ENCODE measurements around the gene CFAP52.

Gene CFAP52

DNA sequence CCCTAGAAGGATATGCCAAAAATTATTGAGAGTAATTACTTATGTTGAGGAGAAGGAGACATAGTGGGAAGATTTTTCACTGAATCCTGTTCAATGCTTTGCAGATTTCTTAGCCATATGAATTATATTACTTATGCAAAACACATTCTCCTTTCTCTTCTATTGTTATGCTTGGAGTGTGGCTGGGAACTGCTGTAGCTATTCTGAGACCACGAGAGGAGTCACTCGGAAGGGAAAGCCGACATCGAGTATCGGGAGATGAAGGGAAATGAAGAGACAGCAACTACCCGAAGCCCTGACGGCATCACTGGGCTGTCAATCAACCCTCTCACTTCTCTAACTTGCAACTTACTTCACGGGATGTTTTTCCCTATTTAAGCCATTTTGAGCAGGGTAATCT is 40.4 kb upstream of the CFAP52 start:
- TF ChIP-seq, protein P1, sequence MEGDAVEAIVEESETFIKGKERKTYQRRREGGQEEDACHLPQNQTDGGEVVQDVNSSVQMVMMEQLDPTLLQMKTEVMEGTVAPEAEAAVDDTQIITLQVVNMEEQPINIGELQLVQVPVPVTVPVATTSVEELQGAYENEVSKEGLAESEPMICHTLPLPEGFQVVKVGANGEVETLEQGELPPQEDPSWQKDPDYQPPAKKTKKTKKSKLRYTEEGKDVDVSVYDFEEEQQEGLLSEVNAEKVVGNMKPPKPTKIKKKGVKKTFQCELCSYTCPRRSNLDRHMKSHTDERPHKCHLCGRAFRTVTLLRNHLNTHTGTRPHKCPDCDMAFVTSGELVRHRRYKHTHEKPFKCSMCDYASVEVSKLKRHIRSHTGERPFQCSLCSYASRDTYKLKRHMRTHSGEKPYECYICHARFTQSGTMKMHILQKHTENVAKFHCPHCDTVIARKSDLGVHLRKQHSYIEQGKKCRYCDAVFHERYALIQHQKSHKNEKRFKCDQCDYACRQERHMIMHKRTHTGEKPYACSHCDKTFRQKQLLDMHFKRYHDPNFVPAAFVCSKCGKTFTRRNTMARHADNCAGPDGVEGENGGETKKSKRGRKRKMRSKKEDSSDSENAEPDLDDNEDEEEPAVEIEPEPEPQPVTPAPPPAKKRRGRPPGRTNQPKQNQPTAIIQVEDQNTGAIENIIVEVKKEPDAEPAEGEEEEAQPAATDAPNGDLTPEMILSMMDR (IDR thresholded peaks at IDR 0.05; ENCODE audit: insufficient read depth, low read length, poor library complexity, severe bottlenecking), result no peak
- TF ChIP-seq EZH2phosphoT487 (conservative IDR thresholded peaks at IDR 0.05; ENCODE audit: low read length), result no peak
- no peak overlapping the region for H3K4me2 ChIP-seq (ENCODE audit: low read depth, low read length, poor library complexity, severe bottlenecking)
- no peaks in the 10 kb centered on the region for H3K9me3 ChIP-seq (ENCODE audit: insufficient read depth, low read length)
- no peak overlapping the region for H3K9ac ChIP-seq (ENCODE audit: low read length)
- H3K79me2 ChIP-seq (ENCODE audit: insufficient read depth, low read length), result no peaks in the 10 kb centered on the region
- H3F3A ChIP-seq (ENCODE audit: insufficient read depth), result no peaks in the 10 kb centered on the region
- no peaks in the 10 kb centered on the region for H3K9me2 ChIP-seq (replicated peaks; ENCODE audit: insufficient read depth, low read length)
- no peak overlapping the region for H3K27ac ChIP-seq (ENCODE audit: low read depth, low read length)
- H2AFZ ChIP-seq (ENCODE audit: low read depth, low read length, severe bottlenecking), result no peak overlapping the region
- no peak overlapping the region for H3K4me3 ChIP-seq (ENCODE audit: insufficient read depth, low read length, poor library complexity, severe bottlenecking)
- no peaks in the 10 kb centered on the region for H3K36me3 ChIP-seq (ENCODE audit: low read length)
- H4K20me1 ChIP-seq (ENCODE audit: low read depth, low read length), result no peaks in the 10 kb centered on the region
- H3K27me3 ChIP-seq (ENCODE audit: low read length), result no peaks in the 10 kb centered on the region

DNA sequence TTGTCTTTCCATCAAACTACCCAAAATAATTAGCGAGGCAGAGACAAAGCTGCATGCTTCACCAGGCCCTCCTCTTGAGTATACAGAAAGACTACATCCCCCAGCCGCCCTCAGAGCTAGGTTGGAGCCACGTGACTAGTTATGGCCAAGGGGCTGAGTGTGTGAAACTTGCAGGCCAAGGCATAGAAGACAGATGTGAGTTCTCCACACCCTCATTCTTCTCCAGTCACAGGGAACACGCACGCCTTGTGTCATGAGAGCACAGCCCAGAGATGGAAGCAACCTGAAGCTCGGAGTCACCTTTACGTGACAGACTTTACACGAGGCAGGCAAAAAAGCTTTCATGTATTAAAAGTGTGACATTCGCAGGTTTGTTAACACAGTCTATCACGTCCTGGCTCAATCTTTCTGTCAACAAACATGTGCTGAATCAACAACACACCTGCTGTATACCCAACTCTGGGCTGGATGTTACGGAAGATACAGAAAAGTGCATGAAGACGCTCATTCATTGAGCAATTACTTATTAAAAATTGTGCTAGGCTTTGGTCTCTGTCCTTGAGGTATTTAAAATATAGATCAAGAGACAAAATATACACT is 39.2 kb upstream of the CFAP52 start:
- Histone ChIP-seq H3F3A (ENCODE audit: insufficient read depth) (no peaks in the 10 kb centered on the region), H3K4me3 (ENCODE audit: insufficient read depth, low read length, poor library complexity, severe bottlenecking) (no peak overlapping the region), H3K36me3 (ENCODE audit: low read length) (no peaks in the 10 kb centered on the region), H4K20me1 (ENCODE audit: low read depth, low read length) (no peaks in the 10 kb centered on the region), H2AFZ (ENCODE audit: low read depth, low read length, severe bottlenecking) (no peak overlapping the region), H3K27ac (ENCODE audit: low read depth, low read length) (no peak overlapping the region), H3K9me2 (replicated peaks; ENCODE audit: insufficient read depth, low read length) (no peaks in the 10 kb centered on the region), H3K79me2 (ENCODE audit: insufficient read depth, low read length) (no peaks in the 10 kb centered on the region), H3K9ac (ENCODE audit: low read length) (no peak overlapping the region), H3K27me3 (ENCODE audit: low read length) (no peaks in the 10 kb centered on the region), H3K9me3 (ENCODE audit: insufficient read depth, low read length) (no peaks in the 10 kb centered on the region), H3K4me2 (ENCODE audit: low read depth, low read length, poor library complexity, severe bottlenecking) (no peak overlapping the region)
- TF ChIP-seq EZH2phosphoT487 (conservative IDR thresholded peaks at IDR 0.05; ENCODE audit: low read length), result no peak
- TF ChIP-seq, protein P1 (IDR thresholded peaks at IDR 0.05; ENCODE audit: insufficient read depth, low read length, poor library complexity, severe bottlenecking), result no peak

DNA sequence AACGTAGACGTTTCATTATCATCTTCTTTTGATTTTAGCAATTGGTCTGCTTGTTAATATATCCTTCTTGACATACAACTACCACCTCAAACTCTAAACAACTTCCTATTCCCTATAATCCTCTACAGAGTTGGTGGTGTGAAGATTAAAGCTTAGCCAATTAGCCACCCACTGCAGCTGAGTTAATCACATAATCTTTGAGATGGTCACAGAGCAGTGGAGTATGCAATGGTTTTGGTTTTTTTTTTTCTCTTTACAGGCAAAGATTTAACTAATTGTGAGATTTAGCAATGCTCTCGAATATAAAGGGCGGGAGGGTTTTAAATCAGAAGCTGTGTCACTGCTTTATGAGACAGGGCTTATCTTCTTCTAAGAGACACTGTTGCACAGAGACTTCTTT is 37.8 kb upstream of the CFAP52 start:
- Histone ChIP-seq H3K79me2 (ENCODE audit: insufficient read depth, low read length) (no peaks in the 10 kb centered on the region), H3K4me3 (ENCODE audit: insufficient read depth, low read length, poor library complexity, severe bottlenecking) (no peak overlapping the region), H3K27me3 (ENCODE audit: low read length) (no peaks in the 10 kb centered on the region), H2AFZ (ENCODE audit: low read depth, low read length, severe bottlenecking) (no peak overlapping the region), H3K4me2 (ENCODE audit: low read depth, low read length, poor library complexity, severe bottlenecking) (no peak overlapping the region), H3F3A (ENCODE audit: insufficient read depth) (no peaks in the 10 kb centered on the region), H4K20me1 (ENCODE audit: low read depth, low read length) (no peaks in the 10 kb centered on the region), H3K9me3 (ENCODE audit: insufficient read depth, low read length) (no peaks in the 10 kb centered on the region), H3K36me3 (ENCODE audit: low read length) (no peaks in the 10 kb centered on the region), H3K9me2 (replicated peaks; ENCODE audit: insufficient read depth, low read length) (no peaks in the 10 kb centered on the region), H3K9ac (ENCODE audit: low read length) (no peak overlapping the region), H3K27ac (ENCODE audit: low read depth, low read length) (no peak overlapping the region)
- TF ChIP-seq EZH2phosphoT487 (conservative IDR thresholded peaks at IDR 0.05; ENCODE audit: low read length), result no peak
- TF ChIP-seq, protein P1 (IDR thresholded peaks at IDR 0.05; ENCODE audit: insufficient read depth, low read length, poor library complexity, severe bottlenecking), result no peak
